ENCODE measurements around the gene LARP1B.
"Not testable (repeated sequence)": the region's sequence is repeated elsewhere in the genome, so short reads cannot be mapped to it uniquely, and the experiment has no call there.

DNA sequence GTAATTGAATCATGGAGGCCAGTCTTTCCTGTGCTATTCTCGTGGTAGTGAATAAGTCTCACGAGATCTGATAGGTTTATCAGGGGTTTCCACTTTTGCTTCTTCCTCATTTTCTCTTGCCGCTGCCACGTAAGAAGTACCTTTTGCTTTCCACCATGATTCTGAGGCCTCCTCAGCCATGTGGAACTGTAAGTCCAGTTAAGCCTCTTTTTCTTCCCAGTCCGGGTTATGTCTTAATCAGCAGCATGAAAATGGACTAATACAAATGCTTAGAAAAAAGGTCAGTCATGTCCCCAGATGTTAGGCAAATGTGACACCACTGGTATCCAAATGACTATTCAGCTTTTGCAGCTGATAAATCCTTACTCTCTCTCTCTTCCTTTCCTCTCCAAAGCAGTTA lies 184.3 kb downstream of the LARP1B start:
- TF ChIP-seq, protein P1, sequence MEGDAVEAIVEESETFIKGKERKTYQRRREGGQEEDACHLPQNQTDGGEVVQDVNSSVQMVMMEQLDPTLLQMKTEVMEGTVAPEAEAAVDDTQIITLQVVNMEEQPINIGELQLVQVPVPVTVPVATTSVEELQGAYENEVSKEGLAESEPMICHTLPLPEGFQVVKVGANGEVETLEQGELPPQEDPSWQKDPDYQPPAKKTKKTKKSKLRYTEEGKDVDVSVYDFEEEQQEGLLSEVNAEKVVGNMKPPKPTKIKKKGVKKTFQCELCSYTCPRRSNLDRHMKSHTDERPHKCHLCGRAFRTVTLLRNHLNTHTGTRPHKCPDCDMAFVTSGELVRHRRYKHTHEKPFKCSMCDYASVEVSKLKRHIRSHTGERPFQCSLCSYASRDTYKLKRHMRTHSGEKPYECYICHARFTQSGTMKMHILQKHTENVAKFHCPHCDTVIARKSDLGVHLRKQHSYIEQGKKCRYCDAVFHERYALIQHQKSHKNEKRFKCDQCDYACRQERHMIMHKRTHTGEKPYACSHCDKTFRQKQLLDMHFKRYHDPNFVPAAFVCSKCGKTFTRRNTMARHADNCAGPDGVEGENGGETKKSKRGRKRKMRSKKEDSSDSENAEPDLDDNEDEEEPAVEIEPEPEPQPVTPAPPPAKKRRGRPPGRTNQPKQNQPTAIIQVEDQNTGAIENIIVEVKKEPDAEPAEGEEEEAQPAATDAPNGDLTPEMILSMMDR (conservative IDR thresholded peaks at IDR 0.05; ENCODE audit: low read depth, low read length) = not testable (repeated sequence)
- TF ChIP-seq EZH2 (IDR thresholded peaks at IDR 0.05; ENCODE audit: borderline replicate concordance, low read depth, low read length, poor library complexity, severe bottlenecking) = not testable (repeated sequence)

All from A673 (cell line).